Activated T-cell treated with anti-CD3 and anti-CD28 coated beads for 24 hours (primary cell): Measurements from ENCODE around the gene RNPC3.

ENCODE experiments used
- DNase-seq: peaks from one replicate; pipeline ENCODE4 v3.0.0-alpha.2; 2020; ENCODE audit warnings: low read depth

Gene RNPC3, protein sequence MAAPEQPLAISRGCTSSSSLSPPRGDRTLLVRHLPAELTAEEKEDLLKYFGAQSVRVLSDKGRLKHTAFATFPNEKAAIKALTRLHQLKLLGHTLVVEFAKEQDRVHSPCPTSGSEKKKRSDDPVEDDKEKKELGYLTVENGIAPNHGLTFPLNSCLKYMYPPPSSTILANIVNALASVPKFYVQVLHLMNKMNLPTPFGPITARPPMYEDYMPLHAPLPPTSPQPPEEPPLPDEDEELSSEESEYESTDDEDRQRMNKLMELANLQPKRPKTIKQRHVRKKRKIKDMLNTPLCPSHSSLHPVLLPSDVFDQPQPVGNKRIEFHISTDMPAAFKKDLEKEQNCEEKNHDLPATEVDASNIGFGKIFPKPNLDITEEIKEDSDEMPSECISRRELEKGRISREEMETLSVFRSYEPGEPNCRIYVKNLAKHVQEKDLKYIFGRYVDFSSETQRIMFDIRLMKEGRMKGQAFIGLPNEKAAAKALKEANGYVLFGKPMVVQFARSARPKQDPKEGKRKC

DNA sequence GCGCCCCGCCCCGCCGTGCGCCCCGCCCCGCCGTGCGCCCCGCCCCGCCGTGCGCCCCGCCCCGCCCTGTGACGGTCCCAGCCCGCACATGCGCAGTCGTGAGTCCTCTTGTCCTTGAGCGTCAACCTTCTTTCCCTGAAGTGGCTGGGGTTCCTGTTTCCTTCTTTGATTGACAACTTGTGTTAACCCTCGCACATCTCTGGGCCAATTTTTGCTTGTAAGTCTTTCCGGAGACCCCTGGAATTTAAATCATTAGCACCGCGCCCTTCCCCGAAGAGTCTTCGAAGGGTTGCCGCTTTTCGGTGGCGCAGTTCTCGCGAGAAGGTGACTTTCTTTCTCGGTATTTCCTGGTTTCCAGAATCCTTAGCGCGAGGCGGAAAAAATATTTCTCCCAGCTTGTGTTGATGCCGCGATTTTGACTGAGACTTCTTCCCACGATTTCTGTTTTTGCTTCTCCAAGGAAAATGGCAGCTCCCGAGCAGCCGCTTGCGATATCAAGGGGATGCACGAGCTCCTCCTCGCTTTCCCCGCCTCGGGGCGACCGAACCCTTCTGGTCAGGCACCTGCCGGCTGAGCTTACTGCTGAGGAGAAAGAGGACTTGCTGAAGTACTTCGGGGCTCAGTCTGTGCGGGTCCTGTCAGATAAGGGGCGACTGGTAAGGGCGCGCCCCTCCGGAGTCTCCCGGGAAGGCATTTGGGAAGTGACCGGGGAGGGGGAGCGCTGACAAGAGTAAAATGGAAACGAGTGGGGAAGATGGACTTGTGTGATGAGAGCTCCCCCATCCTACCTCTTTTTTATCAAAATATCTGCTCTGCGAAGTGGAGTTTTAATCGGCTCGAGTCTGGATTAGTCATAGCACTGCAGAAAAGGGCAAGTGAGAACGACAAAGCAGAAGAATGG is at the start of gene RNPC3:
Gene RNPC3 (plus strand): TSS at position 93 of the 901 bp plus-strand sequence. CDS start 372 bp downstream, at position 465.
- DNase-seq, result peak; percentile 79

DNA sequence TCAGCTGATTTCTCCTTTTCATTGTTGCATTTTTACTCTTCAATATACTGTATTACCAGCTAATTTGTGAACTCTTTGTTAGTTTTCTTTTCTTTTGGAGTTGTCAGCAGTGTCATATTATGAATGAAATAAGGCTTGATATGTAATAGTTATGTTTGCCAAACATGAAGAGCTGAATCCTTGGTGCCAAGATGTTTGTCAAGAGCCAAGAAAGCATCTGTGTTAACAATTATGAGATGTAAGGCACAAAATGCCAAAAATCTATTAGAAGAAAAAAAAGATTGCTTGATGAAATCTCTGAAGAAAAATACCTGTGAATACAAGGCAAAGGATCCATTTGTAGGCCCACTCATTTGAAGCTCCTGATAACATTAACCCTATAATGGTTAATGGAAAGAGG is 48.4 kb upstream of the RNPC3 start:
- DNase-seq, result no peak

DNA sequence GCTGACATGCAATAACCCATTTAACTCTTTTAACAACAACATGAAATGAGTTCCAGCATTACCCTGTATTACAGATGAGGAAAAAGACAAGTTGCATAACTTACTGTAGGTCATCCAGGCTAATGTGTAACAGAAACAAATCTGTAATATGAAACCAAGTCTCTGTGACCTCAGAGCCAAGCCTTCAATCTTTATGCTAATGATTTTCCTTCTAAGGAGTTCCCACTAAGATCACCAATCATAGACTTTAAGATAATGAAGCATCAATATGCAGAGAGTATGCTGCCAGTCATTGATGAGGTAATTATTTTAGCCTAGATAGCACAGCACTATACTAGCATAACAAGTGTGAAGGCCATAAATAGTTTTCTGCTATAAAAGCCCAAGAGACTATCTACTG is 35.6 kb upstream of the RNPC3 start:
- no peak for DNase-seq

DNA sequence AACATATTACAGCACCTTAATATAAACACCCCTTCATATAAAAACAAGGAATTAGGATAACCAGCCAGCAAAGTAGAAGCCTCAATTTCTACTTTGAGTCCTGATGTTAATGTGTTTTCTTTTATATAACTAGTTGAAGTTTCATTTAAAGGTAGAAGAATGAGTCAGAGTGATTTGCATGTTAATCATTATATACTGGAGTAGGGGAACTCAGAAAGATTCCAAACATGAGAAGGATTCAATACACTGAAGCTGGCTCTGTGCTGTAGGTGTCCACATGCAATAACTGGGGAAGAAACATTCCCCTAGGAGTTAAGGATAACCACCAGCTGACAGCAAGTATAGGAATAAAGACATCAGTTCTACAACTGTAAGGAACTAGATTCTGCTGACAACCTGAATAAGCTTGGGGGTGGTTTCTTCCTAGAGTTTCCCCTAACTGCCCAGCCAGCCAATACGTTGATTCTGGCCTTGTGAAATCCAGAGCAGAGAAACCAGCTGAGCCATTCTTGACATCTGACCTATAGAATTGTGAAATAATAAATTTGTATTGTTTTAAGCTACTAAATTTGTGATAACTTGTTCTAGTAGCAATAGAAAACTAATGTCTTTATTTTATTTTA is 33.4 kb upstream of the RNPC3 start:
- no peak for DNase-seq

DNA sequence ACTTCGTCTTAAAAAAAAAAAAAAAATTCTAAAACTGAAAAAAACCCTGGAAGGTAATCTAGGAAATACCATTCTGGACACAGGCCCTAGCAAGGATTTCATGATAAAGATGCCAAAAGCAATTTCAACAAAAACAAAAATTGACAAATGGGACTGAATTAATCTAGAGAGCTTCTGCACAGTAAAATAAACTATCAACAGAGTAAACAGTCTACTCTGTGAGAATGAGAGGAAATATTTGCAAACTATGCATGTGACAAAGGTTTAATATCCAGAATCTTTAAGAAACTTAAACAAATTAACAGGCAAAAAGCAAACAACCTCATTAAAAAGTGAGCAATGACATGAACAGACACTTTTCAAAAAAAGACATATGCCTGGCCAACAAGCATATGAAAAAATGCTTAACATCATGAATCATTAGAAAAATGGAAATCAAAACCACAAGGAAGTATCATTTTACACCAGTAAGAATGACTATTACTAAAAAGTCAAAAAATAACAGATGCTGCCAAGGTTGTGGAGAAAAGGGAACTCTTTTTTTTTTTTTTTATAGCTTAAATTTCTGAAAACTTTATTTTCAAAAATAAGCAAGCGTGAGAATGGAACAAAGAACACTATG is 29.4 kb upstream of the RNPC3 start:
- DNase-seq, result no peak

DNA sequence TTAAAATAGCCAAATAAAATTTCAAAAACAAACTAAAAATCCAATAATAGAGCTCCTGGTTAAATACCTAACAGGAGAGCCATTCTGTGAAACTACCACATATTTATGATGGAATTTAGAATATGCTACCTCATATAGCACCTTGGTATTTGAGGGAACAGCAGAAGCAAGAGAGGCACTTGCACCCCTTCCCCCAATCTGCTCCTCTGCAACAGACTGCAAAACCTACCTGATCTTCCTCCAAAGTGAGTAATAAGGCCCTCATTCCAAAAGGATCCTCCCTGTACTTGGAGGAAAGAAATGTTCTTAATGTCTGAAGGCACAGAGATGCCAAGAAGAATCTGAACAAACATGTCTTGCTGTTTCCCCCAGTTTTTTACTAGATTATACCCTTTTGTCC is 28.1 kb upstream of the RNPC3 start:
- DNase-seq, result no peak

DNA sequence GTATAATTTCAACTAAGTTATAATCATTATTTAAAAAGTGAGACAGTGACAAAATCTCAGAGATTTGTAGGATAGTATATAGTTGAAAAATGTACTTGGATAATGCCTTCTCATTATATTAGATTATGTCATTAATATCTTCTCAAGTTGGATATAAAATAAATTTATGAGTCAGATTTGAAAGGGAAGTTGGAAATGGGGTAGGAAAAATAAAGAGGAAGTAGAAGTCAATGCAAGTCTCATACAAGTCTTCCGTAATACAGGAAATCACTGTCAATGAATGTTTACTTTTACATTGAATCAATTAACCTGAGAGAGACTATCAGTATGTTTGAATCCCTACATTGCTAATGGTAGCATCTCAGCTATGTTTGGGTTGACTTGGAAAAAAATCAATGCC is 16.2 kb upstream of the RNPC3 start:
- no peak for DNase-seq

DNA sequence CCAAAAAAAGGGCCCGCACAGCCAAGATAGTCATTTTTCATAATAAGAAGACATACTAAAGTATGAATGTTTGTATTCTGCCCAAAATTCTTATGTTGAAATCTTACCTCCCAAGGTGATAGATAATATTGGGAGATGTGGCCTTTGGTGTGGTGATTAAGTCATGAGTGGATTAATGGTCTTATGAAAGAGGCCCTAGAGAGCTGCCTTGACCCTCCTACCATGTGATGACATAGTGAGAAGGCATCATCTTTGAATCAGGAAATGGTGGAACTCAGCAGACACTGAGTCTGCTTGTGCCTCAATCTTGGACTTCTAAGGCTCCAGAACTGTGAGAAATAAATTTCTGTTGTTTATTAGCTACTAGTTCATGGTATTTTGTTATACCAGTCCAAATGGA is 11.8 kb upstream of the RNPC3 start:
- no peak for DNase-seq

DNA sequence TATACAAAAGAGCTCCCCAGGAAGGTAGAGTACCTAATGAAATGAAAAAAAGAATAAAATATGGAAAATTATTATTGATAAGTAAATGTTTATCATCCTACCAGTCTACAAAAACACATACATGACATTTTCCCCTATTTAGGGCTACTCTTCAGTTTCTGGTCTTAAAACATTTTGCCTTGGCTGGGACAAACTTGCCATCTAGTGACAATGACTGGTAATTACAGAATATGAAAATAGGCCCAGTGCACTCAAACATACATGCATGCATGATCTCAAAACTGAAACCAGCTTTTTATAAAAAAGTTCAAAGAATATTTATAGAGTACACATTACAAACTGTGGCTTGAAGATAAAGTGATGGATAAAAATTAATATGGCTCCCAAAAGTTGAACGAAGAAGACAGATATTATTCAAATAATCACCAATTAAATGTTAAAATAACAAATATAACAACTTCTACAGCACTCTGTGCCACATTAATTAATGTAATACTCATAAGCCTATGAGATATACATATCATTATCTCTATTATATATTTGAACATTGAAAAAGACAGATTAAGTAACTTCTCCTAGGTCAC is 10.5 kb upstream of the RNPC3 start:
- DNase-seq, result peak; percentile 7

DNA sequence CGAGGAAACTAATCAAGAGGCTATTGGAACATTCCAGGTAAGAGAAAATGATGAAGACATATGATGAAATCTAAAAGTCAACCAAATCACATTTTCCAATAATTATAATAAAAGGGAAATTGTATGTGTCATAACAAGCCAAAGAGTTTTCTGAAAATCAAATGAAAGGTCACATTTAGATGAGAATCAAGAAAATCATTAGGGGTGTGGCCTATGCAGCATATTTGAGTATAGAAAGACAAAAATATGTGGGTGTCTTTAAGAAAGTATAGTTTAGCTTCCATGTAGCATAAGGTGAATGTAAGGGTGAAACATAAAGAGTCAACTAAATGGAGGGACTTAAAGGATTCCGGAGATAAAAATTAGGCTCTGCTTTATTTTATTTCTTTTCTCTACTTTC is 9.2 kb upstream of the RNPC3 start:
- DNase-seq, result no peak

DNA sequence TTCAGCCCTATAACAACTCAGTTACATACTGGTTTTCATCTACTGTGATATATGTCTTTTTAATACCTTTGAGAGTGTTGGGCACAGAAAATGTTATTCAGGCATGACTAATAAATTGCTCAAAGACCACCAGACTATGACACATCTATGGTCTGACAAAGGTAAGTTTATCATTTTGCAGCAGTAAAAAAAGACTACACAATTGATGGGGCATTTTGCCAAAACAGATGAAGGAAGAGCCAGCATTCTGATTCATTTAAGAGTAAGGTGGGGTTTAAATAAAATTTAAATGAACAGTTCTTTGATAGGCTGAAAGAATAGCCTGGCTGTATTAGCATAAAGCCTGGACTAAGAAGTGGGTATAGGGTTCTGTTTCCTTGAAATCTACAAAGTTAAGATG is 8.8 kb upstream of the RNPC3 start:
- DNase-seq, result no peak

DNA sequence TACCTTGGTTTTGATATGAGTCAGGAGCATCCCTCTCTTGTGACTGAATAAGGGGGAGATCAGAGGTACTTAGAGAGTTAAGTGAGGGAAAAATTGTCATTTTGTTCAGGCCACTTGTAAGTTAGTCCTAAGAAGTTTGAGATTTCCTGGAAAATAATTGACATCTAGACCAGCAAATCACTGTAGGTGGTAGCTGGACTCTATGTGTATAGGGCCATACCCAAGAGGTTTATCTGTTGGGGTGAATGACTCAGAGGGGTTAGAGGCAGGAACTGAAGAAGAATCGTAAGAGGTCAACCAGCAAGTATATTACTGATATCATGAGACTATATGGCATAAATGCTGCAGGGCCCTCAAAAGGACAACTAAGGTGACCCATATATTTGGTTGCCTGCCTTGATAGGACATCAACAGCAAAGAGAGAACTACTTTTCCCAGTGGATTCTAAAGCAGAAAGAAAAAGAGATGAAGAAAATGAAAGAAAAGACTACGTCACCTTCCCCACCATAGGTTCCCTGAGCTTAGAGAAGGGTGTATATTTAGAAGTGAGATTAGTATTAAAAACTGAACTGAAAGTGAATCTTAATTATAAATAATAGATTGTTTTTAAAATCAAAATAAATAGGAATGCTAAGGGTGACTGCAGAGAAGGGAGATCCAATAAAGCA is 8.0 kb upstream of the RNPC3 start:
- no peak for DNase-seq

DNA sequence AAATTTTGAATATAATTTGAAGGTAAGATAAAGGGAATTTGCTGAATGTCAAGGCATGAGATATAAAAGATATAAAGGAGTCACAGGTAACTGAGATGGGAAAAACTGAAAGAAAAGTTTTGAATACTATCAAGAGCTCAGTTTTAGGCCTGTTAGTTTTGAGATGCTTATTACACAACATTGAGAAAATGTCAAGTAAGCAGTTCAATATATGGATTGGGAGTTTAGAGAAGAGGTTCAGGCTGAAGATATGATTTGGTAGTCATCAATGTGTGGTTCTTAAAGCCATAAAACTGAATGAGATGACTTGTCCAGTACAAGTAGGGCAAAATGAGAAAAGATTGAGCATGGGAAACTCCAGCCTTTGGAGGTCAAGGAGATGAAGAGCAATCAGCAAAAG is 4.7 kb upstream of the RNPC3 start:
- no peak for DNase-seq

DNA sequence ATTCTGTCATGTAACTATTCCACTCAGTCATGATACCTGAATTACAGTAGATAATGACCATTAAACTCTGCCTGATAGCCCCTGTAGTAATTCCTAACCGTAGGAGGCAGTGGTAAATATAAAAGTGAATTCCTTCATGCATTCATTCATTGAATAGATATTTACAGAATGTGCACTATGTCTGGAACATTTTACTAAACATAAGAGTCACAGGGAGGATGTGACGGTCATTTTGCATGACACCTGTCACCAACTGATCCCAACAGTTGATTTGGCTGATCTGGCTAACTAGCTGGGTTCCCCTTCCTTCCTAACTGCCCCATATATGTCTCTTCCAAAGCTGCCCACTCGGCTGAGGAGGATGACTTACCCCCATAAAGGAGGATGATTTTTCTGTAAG is 2.2 kb upstream of the RNPC3 start:
- no peak for DNase-seq

DNA sequence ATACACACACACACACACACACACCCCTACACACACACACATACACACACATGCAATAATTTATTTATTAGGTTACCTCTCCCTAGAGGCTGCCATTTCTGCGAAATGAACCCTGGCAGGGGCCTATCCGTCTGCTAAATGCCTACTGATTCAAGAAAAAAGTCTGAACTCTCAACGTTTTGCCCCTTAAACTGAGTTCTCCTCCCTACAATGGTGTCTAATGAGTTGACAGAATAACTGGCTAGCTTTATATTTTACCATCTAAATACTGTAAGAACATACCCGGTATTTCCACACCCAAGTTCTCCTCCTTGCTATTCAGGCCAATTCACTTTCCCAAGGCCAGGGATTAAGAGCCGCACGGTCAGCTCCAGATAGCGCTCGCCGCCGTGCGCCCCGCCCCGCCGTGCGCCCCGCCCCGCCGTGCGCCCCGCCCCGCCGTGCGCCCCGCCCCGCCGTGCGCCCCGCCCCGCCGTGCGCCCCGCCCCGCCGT is 339 bp upstream of the RNPC3 start:
- no peak for DNase-seq

DNA sequence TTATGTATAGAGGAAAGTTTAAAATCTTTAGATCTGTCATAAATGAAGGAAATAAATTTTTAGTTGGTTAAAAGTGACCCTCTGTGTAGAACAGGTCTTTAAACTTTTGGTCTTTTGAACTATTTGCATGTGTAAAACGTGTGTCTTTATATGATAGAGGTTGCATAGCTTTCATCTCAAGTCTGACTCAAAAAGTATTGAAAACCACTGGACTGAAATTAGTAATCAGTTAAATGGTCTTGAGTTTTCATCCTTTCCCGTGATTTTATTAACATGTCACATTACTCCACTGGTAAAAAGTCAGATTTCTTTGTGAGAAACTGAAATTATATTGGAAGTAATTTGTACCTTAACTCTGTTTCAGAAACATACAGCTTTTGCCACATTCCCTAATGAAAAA is 1.8 kb downstream of the RNPC3 start:
- no peak for DNase-seq

DNA sequence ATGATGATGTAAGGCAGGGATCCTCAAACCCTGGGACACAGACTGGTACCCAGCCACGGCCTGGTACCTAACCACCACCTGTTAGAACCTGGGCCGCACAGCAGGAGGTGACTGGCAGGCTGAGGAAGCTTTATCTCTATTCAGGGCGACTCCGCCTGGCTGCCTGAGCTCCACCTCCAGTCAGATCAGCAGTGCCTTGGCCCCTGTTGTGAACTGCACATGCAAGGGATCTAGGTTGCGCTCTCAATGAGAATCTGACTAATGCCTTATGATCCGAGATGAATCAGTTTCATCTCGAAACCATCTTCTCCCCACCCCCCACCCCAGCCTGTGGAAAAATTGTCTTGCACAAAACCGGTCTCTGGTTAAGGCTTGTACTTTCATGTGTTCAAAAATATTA is 4.2 kb downstream of the RNPC3 start:
- DNase-seq, result peak; percentile 49

DNA sequence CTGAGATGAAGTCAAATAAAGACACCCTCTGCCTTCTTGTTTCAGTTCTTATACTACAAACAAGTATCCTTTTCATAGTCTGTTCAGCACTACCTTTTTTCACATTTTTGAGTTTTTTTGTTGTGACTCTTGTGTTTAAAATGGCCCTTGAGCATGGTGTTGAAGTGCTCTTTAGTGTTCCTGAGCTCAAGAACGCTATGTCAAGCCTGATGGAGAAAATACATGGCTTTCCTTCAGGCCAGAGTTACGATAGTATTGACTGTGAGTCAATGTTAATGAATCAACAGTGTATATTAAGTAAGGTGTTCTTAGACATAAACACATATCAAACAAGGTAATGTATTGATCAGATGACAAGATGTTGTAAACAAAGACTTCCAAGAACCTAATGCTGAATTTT is 12.7 kb downstream of the RNPC3 start:
- DNase-seq, result no peak

DNA sequence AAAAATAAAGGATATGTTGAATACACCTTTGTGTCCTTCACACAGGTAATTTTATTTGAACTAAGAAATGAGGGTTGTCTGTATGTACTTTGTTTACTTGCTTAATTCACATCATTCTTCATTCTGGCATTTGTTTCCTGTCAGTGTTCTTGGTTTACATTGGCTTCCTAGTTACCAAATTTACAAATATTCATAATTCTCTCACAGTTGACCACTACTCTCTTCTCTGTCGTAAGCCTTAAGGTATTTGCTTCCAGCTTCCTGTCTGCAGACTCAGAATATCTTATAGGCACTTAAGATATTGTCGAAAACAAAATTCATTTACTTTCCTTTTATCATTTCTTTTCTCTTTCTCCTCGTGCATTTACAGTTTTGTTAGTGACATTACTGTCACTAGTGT is 15.9 kb downstream of the RNPC3 start:
- no peak for DNase-seq

DNA sequence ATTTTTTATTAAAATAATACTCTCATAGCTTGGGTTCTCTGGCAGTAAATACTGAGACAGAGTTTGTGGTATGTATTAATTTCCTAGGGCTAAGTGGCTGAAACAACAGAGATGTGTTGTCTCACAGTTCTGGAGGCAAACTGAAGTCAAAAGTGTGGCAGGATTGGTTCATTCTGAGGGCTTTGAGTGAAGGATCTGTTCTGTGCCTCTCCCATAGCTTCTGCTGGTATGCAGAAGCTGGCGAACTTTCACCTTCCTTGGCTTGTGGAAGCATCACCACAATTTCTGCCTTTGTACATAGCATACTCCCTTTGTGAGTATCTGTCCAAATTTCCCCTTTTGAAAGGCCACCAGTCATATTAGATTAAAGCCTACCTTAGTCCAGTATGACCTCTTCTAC is 21.0 kb downstream of the RNPC3 start:
- no peak for DNase-seq

DNA sequence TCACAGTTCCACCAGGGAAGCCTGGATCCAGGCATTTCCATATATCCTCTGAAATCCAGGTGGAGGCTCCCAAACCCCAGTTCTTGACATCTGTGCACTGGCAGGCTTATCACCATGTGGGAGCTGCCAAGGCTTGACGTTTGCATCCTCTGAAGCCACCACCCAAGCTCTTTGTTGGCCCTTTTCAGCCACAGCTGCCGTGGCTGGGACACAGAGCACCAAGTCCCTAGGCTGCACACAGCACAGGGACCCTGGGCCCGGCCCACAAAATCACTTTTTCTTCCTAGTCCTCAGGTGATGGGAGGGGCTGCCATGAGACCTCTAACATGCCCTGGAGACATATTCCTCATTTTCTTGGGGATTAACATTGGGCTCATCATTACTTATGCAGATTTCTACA is 22.3 kb downstream of the RNPC3 start:
- no peak for DNase-seq
